Measurements from ENCODE around the gene SHBG.
A peak's percentile ranks its signal among the peaks of the same experiment; 100 is the strongest.
"Not testable (repeated sequence)": the region's sequence is repeated elsewhere in the genome, so short reads cannot be mapped to it uniquely, and the experiment has no call there.

Gene SHBG, protein sequence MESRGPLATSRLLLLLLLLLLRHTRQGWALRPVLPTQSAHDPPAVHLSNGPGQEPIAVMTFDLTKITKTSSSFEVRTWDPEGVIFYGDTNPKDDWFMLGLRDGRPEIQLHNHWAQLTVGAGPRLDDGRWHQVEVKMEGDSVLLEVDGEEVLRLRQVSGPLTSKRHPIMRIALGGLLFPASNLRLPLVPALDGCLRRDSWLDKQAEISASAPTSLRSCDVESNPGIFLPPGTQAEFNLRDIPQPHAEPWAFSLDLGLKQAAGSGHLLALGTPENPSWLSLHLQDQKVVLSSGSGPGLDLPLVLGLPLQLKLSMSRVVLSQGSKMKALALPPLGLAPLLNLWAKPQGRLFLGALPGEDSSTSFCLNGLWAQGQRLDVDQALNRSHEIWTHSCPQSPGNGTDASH

GRCh38 chr17:7629939-7630571 lies at the start of gene SHBG:
Gene SHBG (plus strand): TSS chr17:7630135. CDS start chr17:7630173, 38 bp downstream.
- DNase-seq (ENCODE audit: low read depth) = no peak

DNA sequence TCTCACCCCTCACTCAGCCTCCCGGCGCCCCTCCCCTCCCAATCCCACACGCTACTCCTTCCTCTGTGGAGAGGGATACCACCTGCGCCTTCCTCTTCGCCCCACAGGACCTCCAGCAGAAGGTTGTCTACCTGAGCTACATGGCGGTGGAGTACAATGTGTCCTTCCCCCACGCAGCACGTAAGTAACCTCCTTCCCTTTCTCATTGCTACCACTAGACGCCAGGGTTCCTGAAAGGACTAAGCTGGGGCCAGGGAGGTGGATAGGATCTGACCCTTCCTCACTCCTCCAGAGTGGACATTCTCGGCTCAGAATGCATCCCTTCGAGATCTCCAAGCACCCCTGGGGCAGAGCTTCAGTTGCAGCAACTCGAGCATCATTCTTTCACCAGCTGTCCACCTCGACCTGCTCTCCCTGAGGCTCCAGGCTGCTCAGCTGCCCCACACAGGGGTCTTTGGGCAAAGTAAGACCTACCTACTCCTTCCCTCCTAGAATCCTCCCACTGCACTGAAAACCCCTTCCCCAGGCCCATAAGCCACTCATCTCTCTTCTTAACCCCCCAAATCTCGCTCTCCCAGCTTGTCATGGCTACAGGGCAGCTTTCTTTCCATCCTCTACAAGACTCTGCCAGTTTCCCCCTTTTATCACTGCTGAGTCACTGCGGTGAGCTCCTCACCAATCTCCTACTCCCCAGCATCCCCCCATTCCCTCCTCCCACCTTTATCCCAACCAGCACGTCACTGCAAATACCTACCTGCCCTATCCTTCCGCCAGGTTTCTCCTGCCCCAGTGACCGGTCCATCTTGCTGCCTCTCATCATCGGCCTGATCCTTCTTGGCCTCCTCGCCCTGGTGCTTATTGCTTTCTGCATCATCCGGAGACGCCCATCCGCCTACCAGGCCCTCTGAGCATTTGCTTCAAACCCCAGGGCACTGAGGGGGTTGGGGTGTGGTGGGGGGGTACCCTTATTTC lies 49.0 kb upstream of the SHBG start:
- DNase-seq (ENCODE audit: low read depth) = no peak

- DNase-seq (ENCODE audit: low read depth) = no peak
Observed at GRCh38 chr17:7582396-7583252, 47.3 kb upstream of the SHBG start.

GRCh38 chr17:7583253-7584109 lies 46.5 kb upstream of the SHBG start, which contains the start of gene MPDU1:
Gene MPDU1 (plus strand): TSS chr17:7583852. CDS start chr17:7583863, 11 bp downstream.
- peak; percentile 94 for DNase-seq (ENCODE audit: low read depth)

- DNase-seq (ENCODE audit: low read depth) = no peak
Observed at GRCh38 chr17:7586673-7587419, 43.1 kb upstream of the SHBG start.

DNA sequence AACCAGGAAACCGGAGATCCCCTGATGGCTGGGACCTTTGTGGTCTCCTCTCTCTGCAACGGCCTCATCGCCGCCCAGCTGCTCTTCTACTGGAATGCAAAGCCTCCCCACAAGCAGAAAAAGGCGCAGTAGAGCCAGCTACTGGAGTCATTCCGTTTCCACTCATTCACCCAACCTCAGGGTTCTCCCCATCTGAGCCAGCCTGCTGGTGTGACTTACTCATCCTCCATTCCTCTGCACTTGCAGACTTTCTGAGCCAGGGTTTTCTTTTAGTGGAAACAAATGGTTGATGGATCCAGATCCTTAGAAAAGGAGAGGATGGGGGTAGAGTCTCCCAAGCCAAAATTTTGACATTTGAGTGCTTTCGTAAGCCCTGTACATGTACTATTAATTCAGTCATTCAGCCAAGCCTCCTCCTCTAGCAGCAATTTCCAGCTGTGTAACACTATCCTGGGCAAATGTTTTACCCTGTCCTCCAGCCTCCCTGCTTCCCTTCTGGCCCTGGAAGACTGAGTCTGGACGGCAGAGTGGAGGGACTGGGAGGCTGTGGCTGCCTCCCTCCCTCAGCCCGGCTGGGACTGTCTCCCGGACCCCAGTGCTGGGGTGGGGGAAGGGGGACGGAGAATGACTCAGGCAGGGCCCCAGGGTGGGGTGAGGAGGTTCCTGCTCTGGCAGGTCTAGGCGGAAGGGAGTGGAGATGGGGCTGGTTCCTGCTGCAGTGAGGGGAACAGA lies 42.3 kb upstream of the SHBG start:
- DNase-seq (ENCODE audit: low read depth) = no peak

GRCh38 chr17:7588553-7589203 lies 41.3 kb upstream of the SHBG start:
- DNase-seq (ENCODE audit: low read depth) = no peak

DNA sequence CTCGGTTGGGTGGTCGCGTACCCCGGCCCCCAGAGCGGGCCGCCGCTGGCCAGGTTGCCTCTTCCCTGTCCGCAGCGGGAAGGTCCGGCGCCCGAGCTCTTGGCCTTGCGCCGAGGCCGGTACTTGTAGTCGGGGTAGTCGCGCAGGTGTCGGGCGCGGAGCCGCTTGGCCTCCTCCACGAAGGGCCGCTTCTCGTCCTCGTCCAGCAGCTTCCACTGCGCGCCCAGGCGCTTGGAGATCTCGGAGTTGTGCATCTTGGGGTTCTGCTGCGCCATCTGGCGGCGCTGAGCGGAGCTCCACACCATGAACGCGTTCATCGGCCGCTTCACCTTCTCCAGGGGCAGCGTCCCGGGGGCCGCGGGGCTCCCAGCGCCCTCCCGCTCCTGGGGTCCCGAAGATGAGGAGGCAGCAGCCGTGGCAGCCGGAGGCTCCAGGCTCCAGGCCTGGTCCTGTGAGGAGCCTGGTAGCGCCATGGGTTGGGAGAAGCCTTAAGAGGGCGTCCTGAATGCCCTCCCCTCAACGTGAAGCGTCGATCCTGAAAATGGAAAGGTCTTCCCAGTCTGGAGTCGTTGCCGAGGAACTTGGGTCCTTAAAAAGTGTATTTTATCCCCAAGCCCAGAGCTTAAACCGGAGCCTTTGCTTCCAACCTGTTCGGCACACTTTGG lies 40.6 kb upstream of the SHBG start:
- DNase-seq (ENCODE audit: low read depth) = peak; percentile 51

DNA sequence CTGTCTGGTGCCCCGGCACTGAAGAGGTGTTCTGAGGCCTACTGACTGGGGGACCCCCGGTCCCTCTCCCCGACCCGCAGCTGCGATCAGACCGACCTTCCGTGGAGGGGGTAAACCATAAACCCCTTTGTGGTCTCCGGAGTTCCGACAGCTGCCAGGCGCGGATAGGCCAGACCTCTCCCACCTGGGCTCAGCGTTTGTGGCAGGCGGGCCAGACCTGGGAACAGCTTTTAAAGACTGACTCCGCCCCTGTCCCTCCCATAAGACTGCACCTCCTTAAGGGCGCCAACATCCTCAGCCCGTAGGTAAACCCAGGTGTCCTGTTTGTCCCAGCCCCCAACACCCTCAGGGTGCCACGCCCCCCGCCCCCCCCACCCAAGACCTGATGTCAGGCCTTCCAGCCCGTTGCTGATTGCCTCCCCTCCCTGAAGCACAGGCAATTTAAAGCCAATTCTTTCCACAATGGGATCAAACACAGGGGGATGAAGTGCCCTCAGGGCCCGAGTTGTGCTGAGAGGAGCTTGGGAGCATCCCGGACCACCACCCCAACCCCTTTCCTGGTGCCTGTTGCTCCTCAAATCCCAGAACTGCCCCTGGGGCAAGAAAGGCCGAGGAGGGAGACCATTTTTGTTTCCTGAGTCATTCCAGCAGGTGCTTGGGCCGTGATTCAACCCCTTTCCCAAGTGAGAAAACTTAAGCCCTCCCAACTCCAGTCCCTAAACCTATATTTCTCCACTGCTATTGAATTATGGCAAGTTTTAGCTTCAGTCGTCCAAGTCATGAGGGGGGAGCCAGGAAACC lies 39.8 kb upstream of the SHBG start, which contains the start of gene SOX15:
Gene SOX15 (minus strand): TSS at position 204 of the 801 bp plus-strand sequence. CDS start 418 bp downstream, outside the sequence.
- no peak for DNase-seq (ENCODE audit: low read depth)

- DNase-seq (ENCODE audit: low read depth) = no peak
Observed at GRCh38 chr17:7590743-7591142, 39.2 kb upstream of the SHBG start.

GRCh38 chr17:7591596-7591995 lies 38.3 kb upstream of the SHBG start:
- no peak for DNase-seq (ENCODE audit: low read depth)

- no peak for DNase-seq (ENCODE audit: low read depth)
Observed at GRCh38 chr17:7592422-7593021, 37.4 kb upstream of the SHBG start.

DNA sequence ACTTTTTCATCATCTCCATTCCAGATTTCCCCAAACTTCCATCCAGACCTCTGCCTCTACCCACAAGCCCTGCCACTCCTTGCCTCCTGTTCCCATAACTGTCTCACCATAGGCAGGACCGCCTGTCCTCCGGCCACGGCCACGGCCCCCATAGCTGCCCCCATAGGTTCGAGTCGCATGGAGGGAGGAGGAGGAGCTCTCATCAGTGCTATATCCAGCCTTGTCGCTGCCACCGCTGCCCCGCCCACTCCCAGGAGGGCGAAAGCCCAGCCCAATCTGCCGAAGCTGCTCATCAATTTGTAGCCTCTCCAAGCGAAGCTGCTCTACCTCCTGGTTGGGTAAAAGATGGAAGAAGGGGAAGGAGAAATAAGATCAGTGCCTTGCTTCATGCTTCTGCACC lies 36.6 kb upstream of the SHBG start:
- no peak for DNase-seq (ENCODE audit: low read depth)

- not testable (repeated sequence) for DNase-seq (ENCODE audit: low read depth)
Observed at GRCh38 chr17:7597561-7597960, 32.4 kb upstream of the SHBG start.

- no peak for DNase-seq (ENCODE audit: low read depth)
Observed at GRCh38 chr17:7606280-7606679, 23.7 kb upstream of the SHBG start.

GRCh38 chr17:7610641-7611040 lies 19.3 kb upstream of the SHBG start:
- DNase-seq (ENCODE audit: low read depth) = no peak
